ENCODE data around the gene PDPN. TPM values are rescaled to one million over a fixed set of nuclear protein-coding genes. Genes with fewer than 3 reads are reported as not detected.

PDPN gene
- total RNA-seq, 1 donor from 2014 or later = not detected

DNA sequence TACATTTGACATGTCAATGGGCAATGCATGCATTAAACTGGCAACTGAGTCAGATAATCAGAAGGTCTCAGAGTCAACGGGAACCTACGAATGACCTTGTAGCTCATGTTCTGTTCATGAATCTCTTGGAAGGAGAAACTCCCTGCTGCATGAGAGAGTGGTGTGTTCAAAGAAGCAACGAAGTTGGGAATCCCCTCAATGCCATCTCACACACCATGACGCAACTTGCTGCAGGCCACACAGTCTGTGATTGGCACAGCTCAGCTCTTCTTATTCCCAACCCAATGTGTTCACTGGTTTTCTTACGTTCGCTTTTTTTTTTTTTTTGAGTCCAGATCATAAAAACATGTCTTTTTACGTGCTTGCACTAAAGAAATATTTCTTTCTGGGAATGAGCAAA, 62.9 kb downstream of the PDPN start:
- TF ChIP-seq CTCF (IDR thresholded peaks at IDR 0.05) = no peak
- Mint-ChIP-seq H3K27ac (ENCODE audit: unreplicated experiment) (no peak overlapping the region), H3K36me3 (ENCODE audit: unreplicated experiment) (no peaks in the 10 kb centered on the region), H3K4me1 (ENCODE audit: unreplicated experiment) (no peaks in the 10 kb centered on the region), H3K4me3 (ENCODE audit: unreplicated experiment) (no peak overlapping the region), H3K27me3 (ENCODE audit: unreplicated experiment) (no peaks in the 10 kb centered on the region), H3K9me3 (ENCODE audit: unreplicated experiment) (peaks cover 25% of the 10 kb centered on the region)
- peak; percentile 25 for DNase-seq (ENCODE audit: extremely low spot score, unreplicated experiment)

DNA sequence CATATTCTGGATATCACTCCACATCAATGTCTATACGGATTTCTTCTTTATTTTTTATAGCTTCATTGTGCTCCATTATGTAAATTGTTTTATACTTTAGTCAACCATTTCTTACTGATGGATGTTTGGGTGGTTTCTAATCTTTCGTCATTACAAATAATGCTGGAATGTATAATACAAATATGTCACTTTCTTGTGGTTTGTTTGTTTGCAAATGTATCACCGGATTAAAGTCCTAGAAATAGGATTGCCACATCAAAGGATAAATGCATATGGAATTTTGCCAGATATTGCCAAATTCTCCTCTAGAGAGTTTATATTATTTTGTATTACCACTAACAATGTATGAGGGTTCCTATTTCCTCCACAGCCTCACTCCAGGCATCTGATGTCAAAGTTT, 67.6 kb downstream of the PDPN start:
- Mint-ChIP-seq H3K36me3 (ENCODE audit: unreplicated experiment) (no peaks in the 10 kb centered on the region), H3K27me3 (ENCODE audit: unreplicated experiment) (no peaks in the 10 kb centered on the region), H3K4me3 (ENCODE audit: unreplicated experiment) (no peak overlapping the region), H3K9me3 (ENCODE audit: unreplicated experiment) (peaks cover 3% of the 10 kb centered on the region), H3K4me1 (ENCODE audit: unreplicated experiment) (no peaks in the 10 kb centered on the region), H3K27ac (ENCODE audit: unreplicated experiment) (no peak overlapping the region)
- DNase-seq (ENCODE audit: extremely low spot score, unreplicated experiment) = no peak
- no peak for TF ChIP-seq CTCF (IDR thresholded peaks at IDR 0.05)

- peaks cover 3% of the 10 kb centered on the region for H3K9me3 Mint-ChIP-seq (ENCODE audit: unreplicated experiment)
- no peak overlapping the region for H3K4me3 Mint-ChIP-seq (ENCODE audit: unreplicated experiment)
- no peaks in the 10 kb centered on the region for H3K27me3 Mint-ChIP-seq (ENCODE audit: unreplicated experiment)
- no peaks in the 10 kb centered on the region for H3K4me1 Mint-ChIP-seq (ENCODE audit: unreplicated experiment)
- no peak overlapping the region for H3K27ac Mint-ChIP-seq (ENCODE audit: unreplicated experiment)
- no peaks in the 10 kb centered on the region for H3K36me3 Mint-ChIP-seq (ENCODE audit: unreplicated experiment)
- no peak for DNase-seq (ENCODE audit: extremely low spot score, unreplicated experiment)
- no peak for TF ChIP-seq CTCF (IDR thresholded peaks at IDR 0.05)
Measured at GRCh38 chr1:13652238-13652637, 68.6 kb downstream of the PDPN start.

DNA sequence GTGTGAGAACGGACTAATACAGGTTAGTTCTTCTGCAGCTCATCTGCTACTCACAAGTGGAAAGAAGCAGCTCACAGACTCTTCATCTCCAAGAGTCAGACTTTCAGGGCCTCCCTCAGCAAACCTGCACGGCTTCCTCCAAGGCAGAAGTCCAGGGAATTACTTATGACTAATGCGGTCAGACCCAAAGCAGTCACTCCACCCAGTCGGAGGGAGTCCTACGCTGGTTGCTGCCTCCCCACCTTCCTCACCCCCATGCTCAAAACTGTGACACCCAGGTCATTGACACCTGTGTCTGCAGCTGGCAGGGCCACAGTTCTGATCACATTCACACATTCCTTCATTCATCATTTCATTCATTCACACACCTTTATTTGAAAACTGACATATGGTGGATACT, 77.9 kb downstream of the PDPN start:
- Mint-ChIP-seq H3K27me3 (ENCODE audit: unreplicated experiment) (peaks cover 2% of the 10 kb centered on the region), H3K4me1 (ENCODE audit: unreplicated experiment) (no peaks in the 10 kb centered on the region), H3K9me3 (ENCODE audit: unreplicated experiment) (peaks cover 3% of the 10 kb centered on the region), H3K36me3 (ENCODE audit: unreplicated experiment) (no peaks in the 10 kb centered on the region), H3K27ac (ENCODE audit: unreplicated experiment) (no peak overlapping the region), H3K4me3 (ENCODE audit: unreplicated experiment) (no peak overlapping the region)
- DNase-seq (ENCODE audit: extremely low spot score, unreplicated experiment) = no peak
- TF ChIP-seq CTCF (IDR thresholded peaks at IDR 0.05) = no peak

DNA sequence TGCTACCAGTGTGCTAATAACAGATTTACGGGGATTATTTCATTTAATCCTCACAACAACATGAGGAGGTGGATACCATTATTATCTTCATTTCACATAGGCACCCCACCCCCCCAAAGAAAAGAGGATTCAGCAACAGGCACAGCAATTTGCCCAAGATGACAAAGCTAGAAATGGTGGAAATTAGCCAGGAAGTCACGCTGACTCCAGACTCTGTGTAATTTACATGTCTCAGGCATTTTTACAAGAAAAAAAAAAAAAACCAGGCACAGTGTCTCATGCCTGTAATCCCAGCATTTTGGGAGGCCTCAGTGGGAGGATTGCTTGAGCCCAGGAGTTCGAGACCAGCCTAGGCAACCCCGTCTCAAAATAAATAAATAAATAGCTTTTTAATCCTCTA, 78.9 kb downstream of the PDPN start:
- DNase-seq (ENCODE audit: extremely low spot score, unreplicated experiment) = no peak
- Mint-ChIP-seq H3K9me3 (ENCODE audit: unreplicated experiment) (peaks cover 3% of the 10 kb centered on the region), H3K27me3 (ENCODE audit: unreplicated experiment) (peaks cover 2% of the 10 kb centered on the region), H3K4me3 (ENCODE audit: unreplicated experiment) (no peak overlapping the region), H3K4me1 (ENCODE audit: unreplicated experiment) (no peaks in the 10 kb centered on the region), H3K27ac (ENCODE audit: unreplicated experiment) (no peak overlapping the region), H3K36me3 (ENCODE audit: unreplicated experiment) (no peaks in the 10 kb centered on the region)
- no peak for TF ChIP-seq CTCF (IDR thresholded peaks at IDR 0.05)

Measured in osteocyte (in vitro differentiated cells).